HepG2 (cell line): ENCODE measurements around the gene USP36. TPM values are rescaled to one million over a fixed set of nuclear protein-coding genes. Genes with fewer than 3 reads are reported as not detected.

Experiments
- ADNP ChIP-seq: sonication (generic); formaldehyde crosslinking; IDR thresholded peaks from 2 replicates; pipeline ENCODE4 v1.4.0; 2020; ENCODE audit warnings: missing genetic modification reagents
- CCAR2 ChIP-seq: fragments of 200-400 bp; formaldehyde crosslinking; optimal IDR thresholded peaks from 2 replicates; pipeline ENCODE3; 2018; ENCODE audit warnings: low read depth, mild to moderate bottlenecking, low read length, moderate library complexity
- CERS6 ChIP-seq: sonication (generic); formaldehyde crosslinking; IDR thresholded peaks from 2 replicates; pipeline ENCODE4 v1.5.0; 2020; ENCODE audit warnings: missing genetic modification reagents
- CSRNP1 ChIP-seq: sonication (generic); formaldehyde crosslinking; IDR thresholded peaks from 2 replicates; pipeline ENCODE4 v1.8.1; 2023; ENCODE audit warnings: mild to moderate bottlenecking, missing genetic modification reagents
- ETV5 ChIP-seq: IDR thresholded peaks from 2 replicates; pipeline ENCODE4 v1.6.1; 2018; ENCODE audit warnings: missing biosample characterization, missing genetic modification reagents, inconsistent platforms, borderline replicate concordance
- GLMP ChIP-seq: sonication (generic); formaldehyde crosslinking; IDR thresholded peaks from 2 replicates; pipeline ENCODE4 v1.9.0; 2021; ENCODE audit warnings: missing genetic modification reagents, mild to moderate bottlenecking, borderline replicate concordance
- HOXA7 ChIP-seq: sonication (generic); formaldehyde crosslinking; IDR thresholded peaks from 2 replicates; pipeline ENCODE4 v1.8.1; 2022; ENCODE audit warnings: mild to moderate bottlenecking, missing genetic modification reagents, moderate library complexity
- KLF12 ChIP-seq: sonication (generic); formaldehyde crosslinking; IDR thresholded peaks from 2 replicates; pipeline ENCODE4 v1.4.0; 2020; ENCODE audit warnings: missing genetic modification reagents, borderline replicate concordance
- KLF6 ChIP-seq: IDR thresholded peaks from 2 replicates; pipeline ENCODE4 v1.8.0; 2016; ENCODE audit warnings: missing biosample characterization, missing genetic modification reagents
- ONECUT2 ChIP-seq: sonication (generic); formaldehyde crosslinking; IDR thresholded peaks from 2 replicates; pipeline ENCODE4 v1.4.0; 2020; ENCODE audit warnings: missing genetic modification reagents
- POGK ChIP-seq: sonication (generic); formaldehyde crosslinking; conservative IDR thresholded peaks from 2 replicates; pipeline ENCODE4 v1.8.0; 2022; ENCODE audit warnings: mild to moderate bottlenecking, moderate library complexity, missing genetic modification reagents
- SRY ChIP-seq: sonication (generic); formaldehyde crosslinking; IDR thresholded peaks from 2 replicates; pipeline ENCODE4 v1.8.0; 2022; ENCODE audit warnings: mild to moderate bottlenecking, missing genetic modification reagents
- ZBTB21 ChIP-seq: sonication (generic); formaldehyde crosslinking; IDR thresholded peaks from 2 replicates; pipeline ENCODE4 v1.4.0; 2020; ENCODE audit warnings: missing genetic modification reagents
- ZNF180 ChIP-seq: sonication (generic); formaldehyde crosslinking; IDR thresholded peaks from 2 replicates; pipeline ENCODE4 v1.4.0; 2020; ENCODE audit warnings: low read depth, missing genetic modification reagents, borderline replicate concordance
- ZNF234 ChIP-seq: sonication (generic); formaldehyde crosslinking; conservative IDR thresholded peaks from 2 replicates; pipeline ENCODE4 v1.5.1; 2020; ENCODE audit warnings: mild to moderate bottlenecking, missing genetic modification reagents
- ZNF296 ChIP-seq: sonication (generic); formaldehyde crosslinking; conservative IDR thresholded peaks from 2 replicates; pipeline ENCODE4 v1.5.0; 2020; ENCODE audit warnings: mild to moderate bottlenecking, missing genetic modification reagents
- ZNF496 ChIP-seq: sonication (generic); formaldehyde crosslinking; IDR thresholded peaks from 2 replicates; pipeline ENCODE4 v1.8.1; 2023; ENCODE audit warnings: mild to moderate bottlenecking, moderate library complexity, missing genetic modification reagents; ENCODE audit not compliant: insufficient replicate concordance
- ZNF598 ChIP-seq: sonication (generic); formaldehyde crosslinking; IDR thresholded peaks from 2 replicates; pipeline ENCODE4 v1.5.1; 2020; ENCODE audit warnings: mild to moderate bottlenecking, missing genetic modification reagents, borderline replicate concordance
- ZNF784 ChIP-seq: sonication (generic); formaldehyde crosslinking; IDR thresholded peaks from 2 replicates; pipeline ENCODE4 v1.5.1; 2020; ENCODE audit warnings: missing genetic modification reagents, mild to moderate bottlenecking, borderline replicate concordance
- polyA plus RNA-seq, 8 experiments: library from polyadenylated mRNA; depleted of rRNA in 3 of 8; stranded (reverse) in 7 of 8; unstranded in 1 of 8; fragments of >200 nt; fragmentation: Illumina TruSeq in 4 of 8; extraction: Trizol in 4 of 8; gene quantifications; 2 replicates each; pipeline versions ENCODE4 v1.2.1 to v1.2.3, GENCODE V29; 2011 to 2016; ENCODE audit warnings: low read depth in 4 of 8, missing spikeins in 1 of 8, mixed read lengths in 1 of 8; ENCODE audit not compliant: insufficient read depth in 1 of 8
- total RNA-seq, 5 experiments: library from RNA; depleted of rRNA; stranded (reverse); fragments of >200 nt; fragmentation: Illumina TruSeq; extraction: Trizol; gene quantifications; 2 replicates each; pipeline ENCODE4 v1.2.3, GENCODE V29; 2016; ENCODE audit warnings: low read depth in 1 of 5

Gene USP36
- total and polyA plus RNA-seq, 2 of the 13 experiments (the other 11 are each of a cell fraction or from before 2014, with no cell fraction given): 29.6 to 45.9 TPM

- TF ChIP-seq ZNF496 (CRISPR knock-in tag): no peak
- no peak for TF ChIP-seq ONECUT2
- TF ChIP-seq ZNF180 (CRISPR knock-in tag): no peak
- no peak for TF ChIP-seq CCAR2
- no peak for TF ChIP-seq ZNF296 (CRISPR knock-in tag)
- TF ChIP-seq GLMP: no peak
- no peak for TF ChIP-seq ZNF234
- no peak for TF ChIP-seq ETV5 (CRISPR knock-in tag)
- TF ChIP-seq HOXA7 (CRISPR knock-in tag): no peak
- TF ChIP-seq ZNF784 (CRISPR knock-in tag): no peak
- no peak for TF ChIP-seq KLF6 (CRISPR knock-in tag)
- TF ChIP-seq SRY: no peak
- TF ChIP-seq ADNP (CRISPR knock-in tag): peak; percentile 61
- TF ChIP-seq ZNF598 (CRISPR knock-in tag): no peak
- no peak for TF ChIP-seq ZBTB21
- TF ChIP-seq CERS6: no peak
- no peak; the same call in 1 of the 2 replicates for TF ChIP-seq POGK (CRISPR knock-in tag)
- TF ChIP-seq KLF12: no peak
- TF ChIP-seq CSRNP1 (CRISPR knock-in tag): no peak
These were observed 89.0 kb downstream of the USP36 start (continued) for GRCh38 chr17:78751447-78752161.
